HG02588 (cell line): ENCODE data around the gene ATG3.
"Not testable (repeated sequence)": the region's sequence is repeated elsewhere in the genome, so short reads cannot be mapped to it uniquely, and the experiment has no call there.

Experiments used
- ATAC-seq: cut with Tn5 transposase; IDR thresholded peaks from one replicate; pipeline ENCODE4 v1.9.1; 2021; ENCODE audit warnings: mild to moderate bottlenecking, moderate library complexity; ENCODE audit not compliant: unreplicated experiment

Gene ATG3

GRCh38 chr3:112503304-112503972 lies 58.3 kb downstream of the ATG3 start:
- no peak for ATAC-seq

DNA sequence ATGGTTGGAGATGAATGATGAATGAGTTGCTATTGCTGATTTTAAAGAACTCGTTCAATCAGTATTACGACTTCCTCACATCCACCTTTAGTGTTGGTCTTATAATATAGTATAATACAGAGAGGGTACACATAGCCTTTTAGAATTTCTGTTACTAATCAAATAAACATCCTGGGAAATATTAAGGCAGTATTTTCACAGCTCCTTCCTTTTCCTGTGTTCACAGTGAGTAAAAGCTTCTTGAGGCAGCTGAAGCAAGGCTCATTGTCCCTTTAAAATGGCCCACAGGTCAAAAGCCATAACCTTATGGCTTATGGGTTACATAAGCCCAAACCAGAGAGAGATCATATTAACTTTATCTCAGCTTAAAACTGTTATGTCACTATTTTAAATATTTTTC lies 61.1 kb downstream of the ATG3 start:
- no peak for ATAC-seq

DNA sequence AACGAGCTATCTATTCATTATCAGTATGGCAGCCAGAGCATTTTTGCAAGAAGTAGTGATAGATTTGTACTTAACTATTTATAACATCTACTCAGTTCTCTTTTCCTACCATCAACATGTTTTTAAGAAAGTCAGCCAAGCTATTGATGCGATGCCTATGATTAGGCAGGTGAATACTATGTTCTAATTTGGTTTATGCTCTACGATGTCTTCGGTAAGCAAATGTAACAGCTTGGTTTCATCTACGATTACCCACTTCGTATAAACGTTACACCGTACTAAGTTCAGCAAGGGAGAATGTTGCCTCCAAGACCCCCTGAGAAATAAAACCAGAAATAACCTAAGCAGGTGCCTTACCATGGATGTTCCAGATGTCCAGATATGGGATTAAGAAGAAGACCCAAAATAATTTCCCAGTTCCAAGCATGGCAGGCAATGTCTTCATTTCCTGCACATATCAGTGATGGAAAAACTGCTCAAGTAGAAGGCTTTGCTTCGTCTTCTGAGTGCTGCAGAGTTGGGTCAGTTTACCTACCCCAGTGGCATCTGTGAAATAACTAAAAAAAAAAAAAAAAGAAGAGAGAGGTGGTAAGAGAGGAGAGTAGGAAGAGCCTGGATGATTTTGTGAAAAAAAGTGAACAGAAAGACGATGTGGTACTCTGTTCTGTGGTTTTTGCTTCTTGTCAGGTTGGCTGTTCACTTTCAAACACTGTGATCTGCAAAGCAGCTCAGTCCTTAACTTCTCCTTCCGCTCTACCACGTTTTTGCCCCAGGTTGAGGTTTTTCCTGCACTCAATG lies 62.6 kb downstream of the ATG3 start, which contains the start of gene BTLA:
TSS of gene BTLA (minus strand) at position 559 of the 798 bp plus-strand sequence. CDS start at position 445, 114 bp downstream.
- ATAC-seq: peak; percentile 52

DNA sequence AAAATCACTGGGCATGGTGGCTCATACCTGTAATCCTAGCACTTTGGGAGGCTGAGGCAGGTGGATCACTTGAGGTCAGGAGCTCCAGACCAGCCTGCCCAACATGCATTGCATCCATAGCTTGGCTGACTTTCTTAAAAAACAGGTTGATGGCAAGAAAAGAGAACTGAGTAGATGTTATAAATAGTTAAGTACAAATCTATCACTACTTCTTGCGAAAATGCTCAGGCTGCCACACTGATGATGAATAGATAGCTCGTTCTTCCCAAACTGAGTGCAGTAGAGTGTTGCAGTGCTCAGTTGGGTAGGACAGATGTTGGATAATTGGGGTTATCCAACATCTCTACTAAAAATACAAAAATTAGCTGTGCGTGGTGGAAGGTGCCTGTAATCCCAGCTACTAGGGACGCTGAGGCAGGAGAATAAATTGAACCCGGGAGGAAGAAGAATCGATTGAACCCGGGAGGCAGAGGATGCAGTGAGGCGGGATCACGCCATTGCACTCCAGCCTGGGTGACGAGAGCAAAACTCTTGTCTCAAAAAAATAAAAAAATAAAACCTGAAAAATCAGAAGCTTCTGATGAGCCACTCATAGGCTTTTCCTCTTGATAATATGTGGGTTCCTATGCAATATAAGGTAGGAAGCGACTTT lies 63.7 kb downstream of the ATG3 start:
- ATAC-seq: no peak

DNA sequence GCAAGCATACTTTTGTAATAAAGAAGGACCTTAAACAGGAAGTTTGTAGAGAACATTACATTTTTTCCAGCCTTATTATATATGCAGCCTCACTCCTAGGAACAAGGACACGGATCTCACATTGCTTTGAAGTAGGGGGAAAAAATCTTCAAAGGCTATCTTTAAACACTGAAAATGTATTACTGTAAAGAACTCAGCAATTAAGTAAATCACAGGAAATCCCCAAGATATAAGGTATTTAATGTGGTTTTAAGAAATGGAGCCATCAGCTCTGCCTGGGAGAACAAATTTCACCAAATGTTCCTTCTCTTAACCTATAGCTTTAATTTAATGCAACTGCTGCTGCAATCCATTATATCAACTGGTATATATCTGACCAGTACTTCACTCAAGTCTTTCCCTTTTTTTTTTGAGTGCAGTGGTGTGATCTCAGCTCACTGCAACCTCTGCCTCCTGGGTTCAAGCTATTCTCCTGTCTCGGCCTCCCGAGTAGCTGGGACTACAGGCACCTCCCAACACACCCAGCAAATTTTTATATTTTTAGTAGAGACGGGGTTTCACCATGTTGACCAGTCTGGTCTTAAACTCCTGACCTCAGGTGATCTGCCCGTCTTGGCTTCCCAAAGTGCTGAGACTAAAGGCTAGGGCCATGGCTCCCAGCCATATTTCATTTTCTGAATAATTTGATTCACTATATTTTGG lies 65.2 kb downstream of the ATG3 start:
- ATAC-seq: no peak

DNA sequence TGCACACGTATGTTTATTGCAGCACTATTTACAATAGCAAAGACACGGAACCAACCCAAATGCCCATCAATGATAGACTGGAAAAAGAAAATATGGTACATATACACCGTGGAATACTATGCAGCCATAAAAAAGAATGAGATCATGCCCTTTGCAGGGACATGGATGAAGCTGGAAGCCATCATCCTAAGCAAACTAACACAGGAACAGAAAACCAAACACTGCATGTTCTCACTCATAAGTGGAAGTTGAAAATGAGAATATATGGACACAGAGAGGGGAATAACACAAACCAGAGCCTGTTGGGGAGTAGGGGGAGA lies 67.4 kb downstream of the ATG3 start:
- not testable (repeated sequence) for ATAC-seq

GRCh38 chr3:112492124-112492523 lies 69.6 kb downstream of the ATG3 start:
- no peak for ATAC-seq

DNA sequence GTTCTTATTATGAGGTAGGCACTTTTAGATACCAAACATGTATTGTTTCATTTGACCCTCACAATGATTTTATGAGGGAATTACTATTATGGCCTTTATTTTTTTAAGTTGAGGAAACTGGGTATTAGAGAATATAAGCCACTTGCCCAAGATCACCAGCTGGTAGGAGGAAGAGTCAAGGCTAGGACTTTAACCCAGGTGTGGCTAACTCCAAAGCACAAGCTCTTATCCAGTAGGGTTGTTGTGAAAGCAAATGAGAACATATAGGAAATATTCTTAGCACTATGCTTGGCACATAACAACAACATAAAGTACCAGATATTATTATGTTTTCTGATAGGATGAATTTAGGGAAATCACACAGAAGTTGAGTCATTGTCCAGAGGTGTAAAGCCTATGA lies 70.4 kb downstream of the ATG3 start:
- no peak for ATAC-seq

DNA sequence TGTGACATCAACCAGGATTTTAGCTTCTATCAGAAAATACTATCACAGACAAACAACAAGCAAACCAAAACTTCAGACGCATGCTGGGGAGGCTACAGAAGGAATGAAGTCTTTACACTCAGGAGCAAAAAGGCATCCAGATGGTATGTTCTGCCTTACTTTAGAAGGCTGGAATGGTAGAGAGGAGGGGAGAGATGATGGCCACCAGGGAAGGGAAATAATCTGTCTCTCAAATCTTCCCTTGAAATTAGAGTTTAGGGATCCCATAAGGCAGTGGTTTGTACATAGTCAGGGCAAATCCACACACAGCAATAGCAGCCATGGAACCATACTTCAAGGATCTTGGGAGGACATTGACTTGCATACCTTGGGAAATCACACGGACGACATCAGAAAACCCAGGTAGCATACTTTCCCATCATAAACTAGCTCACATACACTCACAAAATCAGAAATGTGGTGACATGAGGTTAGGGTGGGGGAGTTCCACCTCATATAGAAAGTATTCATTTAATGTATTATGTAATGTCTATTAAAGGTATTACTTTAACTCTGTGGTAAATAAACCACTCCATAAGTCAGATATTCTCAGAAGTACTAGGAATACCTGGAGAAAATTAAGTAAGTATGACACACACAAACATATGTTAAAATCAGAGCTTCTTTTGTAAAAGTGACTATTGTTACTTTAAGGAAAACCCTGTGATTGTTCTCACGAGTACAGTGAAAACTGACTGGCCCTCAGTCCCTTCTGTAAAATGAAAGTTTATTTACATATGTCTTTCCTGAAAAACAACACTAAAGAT lies 71.9 kb downstream of the ATG3 start:
- no peak for ATAC-seq

- no peak for ATAC-seq
Observed at GRCh38 chr3:112486811-112487505, 74.8 kb downstream of the ATG3 start.

DNA sequence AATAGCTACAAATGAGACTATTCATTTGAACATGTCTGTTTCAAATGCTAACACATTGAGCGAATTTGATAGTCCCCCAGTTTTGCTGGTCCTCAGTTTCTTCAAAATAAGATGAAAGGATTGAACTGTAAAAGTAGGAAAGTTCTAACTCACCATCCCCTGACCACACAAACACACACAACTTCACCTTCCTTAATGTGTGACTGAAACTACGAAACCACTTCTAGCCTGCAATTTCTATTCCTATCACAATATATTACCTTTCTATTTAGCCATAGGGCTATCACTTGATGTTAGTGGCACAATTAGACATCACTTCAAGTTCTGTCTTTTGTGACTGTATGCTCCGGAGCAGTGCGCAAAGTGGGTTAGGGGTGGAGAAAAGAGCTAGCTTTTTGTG lies 77.4 kb downstream of the ATG3 start:
- ATAC-seq: no peak

GRCh38 chr3:112482675-112483074 lies 79.1 kb downstream of the ATG3 start:
- no peak for ATAC-seq
